ENCODE data around the gene LMBR1. TPM values are rescaled to one million over a fixed set of nuclear protein-coding genes. Genes with fewer than 3 reads are reported as not detected.
"Not testable (repeated sequence)": the region's sequence is repeated elsewhere in the genome, so short reads cannot be mapped to it uniquely, and the experiment has no call there.

LMBR1 gene
- total and polyA plus RNA-seq, 2 experiments from 2014 or later: 21.8 to 26.7 TPM

- H3K4me1 ChIP-seq (ENCODE audit: insufficient read depth): no peaks in the 10 kb centered on the region
- no peak overlapping the region for H3K9ac ChIP-seq
- in situ Hi-C loops (cut with MboI): no loop called here
- H3K36me3 ChIP-seq (ENCODE audit: low read depth): no peaks in the 10 kb centered on the region
- TF ChIP-seq EZH2phosphoT487 (IDR thresholded peaks at IDR 0.05; ENCODE audit: insufficient read depth, low read depth): no peak
- no peak for TF ChIP-seq EZH2 (IDR thresholded peaks at IDR 0.05; ENCODE audit: insufficient read depth, poor library complexity, severe bottlenecking)
- no peak overlapping the region for H2AFZ ChIP-seq
- no peak overlapping the region for H3K27ac ChIP-seq
- DNase-seq: no peak
- no peaks in the 10 kb centered on the region for H3K79me2 ChIP-seq (ENCODE audit: insufficient read depth)
- no peak overlapping the region for H3K4me2 ChIP-seq (ENCODE audit: unreplicated experiment)
- H3K9me2 ChIP-seq (ENCODE audit: insufficient read depth): no peaks in the 10 kb centered on the region
- WGBS, 2 experiments (ENCODE audit: low coverage in 1 of 2, low lambda C conversion rate in 2 of 2, missing lambda C conversion rate in 2 of 2): 86 to 93% methylated on average over 19 to 57 of the region's 57 CpGs
- H3K27me3 ChIP-seq (replicated peaks; ENCODE audit: insufficient read depth): peaks cover 23% of the 10 kb centered on the region
- H4K20me1 ChIP-seq (ENCODE audit: insufficient read depth): no peaks in the 10 kb centered on the region
- H3K4me3 ChIP-seq: no peak overlapping the region
- H3F3A ChIP-seq (ENCODE audit: insufficient read depth): no peaks in the 10 kb centered on the region
- no peaks in the 10 kb centered on the region for H3K9me3 ChIP-seq (ENCODE audit: low read depth)
Observed at GRCh38 chr7:156940421-156941122, 47.6 kb upstream of the LMBR1 start.

GRCh38 chr7:156936766-156937165 is 43.8 kb upstream of the LMBR1 start:
- H3K27ac ChIP-seq; H2AFZ ChIP-seq; H3K27me3 ChIP-seq (replicated peaks; ENCODE audit: insufficient read depth); H3K9me3 ChIP-seq (ENCODE audit: low read depth); H3F3A ChIP-seq (ENCODE audit: insufficient read depth); DNase-seq; H3K79me2 ChIP-seq (ENCODE audit: insufficient read depth); H4K20me1 ChIP-seq (ENCODE audit: insufficient read depth); H3K36me3 ChIP-seq (ENCODE audit: low read depth); H3K4me2 ChIP-seq (ENCODE audit: unreplicated experiment); H3K9ac ChIP-seq; H3K9me2 ChIP-seq (ENCODE audit: insufficient read depth); in situ Hi-C loops (cut with MboI); H3K4me1 ChIP-seq (ENCODE audit: insufficient read depth); H3K4me3 ChIP-seq: not testable (repeated sequence)
- whole genome bisulfite sequencing, 2 experiments (ENCODE audit: low coverage in 1 of 2, low lambda C conversion rate in 2 of 2, missing lambda C conversion rate in 2 of 2): 59 to 66% methylated on average over 3 of the region's 3 CpGs

- Histone ChIP-seq H3K27ac (no peak overlapping the region), H2AFZ (no peak overlapping the region), H3K9me2 (ENCODE audit: insufficient read depth) (no peaks in the 10 kb centered on the region), H3K4me2 (ENCODE audit: unreplicated experiment) (no peak overlapping the region), H3K4me3 (no peak overlapping the region), H3K79me2 (ENCODE audit: insufficient read depth) (no peaks in the 10 kb centered on the region), H3K4me1 (ENCODE audit: insufficient read depth) (no peaks in the 10 kb centered on the region), H3K9me3 (ENCODE audit: low read depth) (no peaks in the 10 kb centered on the region), H3K9ac (no peak overlapping the region), H4K20me1 (ENCODE audit: insufficient read depth) (no peaks in the 10 kb centered on the region), H3K36me3 (ENCODE audit: low read depth) (no peaks in the 10 kb centered on the region), H3K27me3 (replicated peaks; ENCODE audit: insufficient read depth) (no peaks in the 10 kb centered on the region), H3F3A (ENCODE audit: insufficient read depth) (no peaks in the 10 kb centered on the region)
- TF ChIP-seq EZH2phosphoT487 (IDR thresholded peaks at IDR 0.05; ENCODE audit: insufficient read depth, low read depth) (no peak), EZH2 (IDR thresholded peaks at IDR 0.05; ENCODE audit: insufficient read depth, poor library complexity, severe bottlenecking) (no peak)
- WGBS, 2 experiments (ENCODE audit: low coverage in 1 of 2, low lambda C conversion rate in 2 of 2, missing lambda C conversion rate in 2 of 2): 57 to 62% methylated on average over 7 of the region's 7 CpGs
- peak; percentile 20 for DNase-seq
- in situ Hi-C loops (cut with MboI): no loop called here
Observed at GRCh38 chr7:156935250-156935649, 42.3 kb upstream of the LMBR1 start.

GRCh38 chr7:156932006-156932405 is 39.0 kb upstream of the LMBR1 start:
- TF ChIP-seq EZH2 (IDR thresholded peaks at IDR 0.05; ENCODE audit: insufficient read depth, poor library complexity, severe bottlenecking): no peak
- TF ChIP-seq EZH2phosphoT487 (IDR thresholded peaks at IDR 0.05; ENCODE audit: insufficient read depth, low read depth): no peak
- no peaks in the 10 kb centered on the region for H3K9me2 ChIP-seq (ENCODE audit: insufficient read depth)
- H4K20me1 ChIP-seq (ENCODE audit: insufficient read depth): no peaks in the 10 kb centered on the region
- H3K4me2 ChIP-seq (ENCODE audit: unreplicated experiment): no peak overlapping the region
- no peak overlapping the region for H3K9ac ChIP-seq
- WGBS, 2 experiments (ENCODE audit: low coverage in 1 of 2, low lambda C conversion rate in 2 of 2, missing lambda C conversion rate in 2 of 2): 4% methylated on average over 7 of the region's 7 CpGs
- no peak overlapping the region for H3K27ac ChIP-seq
- H3K36me3 ChIP-seq (ENCODE audit: low read depth): no peaks in the 10 kb centered on the region
- H2AFZ ChIP-seq: peak overlapping the region; percentile 20; the same call in 1 of the 2 replicates
- in situ Hi-C loops (cut with MboI): no loop called here
- no peak overlapping the region for H3K4me3 ChIP-seq
- no peaks in the 10 kb centered on the region for H3F3A ChIP-seq (ENCODE audit: insufficient read depth)
- no peaks in the 10 kb centered on the region for H3K4me1 ChIP-seq (ENCODE audit: insufficient read depth)
- H3K79me2 ChIP-seq (ENCODE audit: insufficient read depth): no peaks in the 10 kb centered on the region
- DNase-seq: peak; percentile 36
- H3K27me3 ChIP-seq (replicated peaks; ENCODE audit: insufficient read depth): 0 out of 2 replicates have a peak, but pooled peaks cover 8% of the 10 kb centered on the region
- no peaks in the 10 kb centered on the region for H3K9me3 ChIP-seq (ENCODE audit: low read depth)

Data from GM23248 (cell line).